Spleen (tissue), 7 donors: ENCODE data around the gene CECR2.

ENCODE experiments used
- CTCF ChIP-seq, 11 experiments: fragments of 200-600 bp in 7 of 11; fragments of 450-650 bp in 4 of 11; sonication (generic) in 4 of 11; IDR thresholded peaks in 8 of 11; conservative IDR thresholded peaks in 3 of 11; 1 replicate in 7 of 11; 2 replicates in 4 of 11; pipeline versions ENCODE4 v1.4.0 to v1.8.0; 2016 to 2021; ENCODE audit warnings: antibody characterized with exemption in 11 of 11, inconsistent platforms in 4 of 11, mild to moderate bottlenecking in 1 of 11
- POLR2A ChIP-seq, 3 donors: fragments of 450-650 bp; IDR thresholded peaks; one replicate each; pipeline ENCODE4 v1.5.1; 2017; ENCODE audit warnings: antibody characterized with exemption in 3 of 3, mild to moderate bottlenecking in 1 of 3
- donor health status: DM: no; HTN: no; CAD: no; lungs with moderate emphysema.
- donor health status: DM: no; HTN: no; CAD: no.
- donor health status: DM: no; HTN: no; CAD: no.

- TF ChIP-seq CTCF (IDR thresholded peaks at IDR 0.05 in 8 of 11, conservative IDR thresholded peaks at IDR 0.05 in 3 of 11) (no peak), POLR2A (IDR thresholded peaks at IDR 0.05) (no peak)
Measured at GRCh38 chr22:17597217-17597616, 228.0 kb downstream of the CECR2 start.
